SK-N-MC (cell line): Measurements from ENCODE around the gene USP35.

Experiments used
- DNase-seq: peaks from one replicate; pipeline ENCODE4 v3.0.0-alpha.2; 2011; ENCODE audit warnings: low read depth, low spot score
- H3K27ac ChIP-seq: fragments of 200-600 bp; sonication (generic); 2 replicates; pipeline ENCODE4 v1.5.1; 2016; ENCODE audit warnings: mixed run types
- H3K36me3 ChIP-seq: fragments of 200-600 bp; sonication (generic); 2 replicates; pipeline ENCODE4 v1.6.1; 2017; ENCODE audit warnings: antibody characterized with exemption, low read length, mixed read lengths; ENCODE audit not compliant: insufficient read depth
- H3K4me3 ChIP-seq: fragments of 200-600 bp; sonication (generic); 2 replicates; pipeline ENCODE4 v1.5.1; 2016
- H3K9ac ChIP-seq: fragments of 200-600 bp; sonication (generic); 2 replicates; pipeline ENCODE4 v1.8.0; 2017; ENCODE audit warnings: mixed run types, mixed read lengths; ENCODE audit not compliant: insufficient read length
- H3K9me3 ChIP-seq: fragments of 200-600 bp; sonication (generic); 2 replicates; pipeline ENCODE4 v1.6.1; 2017; ENCODE audit warnings: low read depth, mild to moderate bottlenecking, antibody characterized with exemption, low read length, moderate library complexity, mixed read lengths
- EZH2 ChIP-seq: fragments of 200-600 bp; sonication (generic); IDR thresholded peaks from one replicate; pipeline ENCODE4 v1.6.1; 2017; ENCODE audit warnings: antibody characterized with exemption
- FOXP2 ChIP-seq: optimal IDR thresholded peaks from 2 replicates; pipeline ENCODE3; 2011; ENCODE audit warnings: mild to moderate bottlenecking, moderate library complexity; ENCODE audit not compliant: insufficient read depth; ENCODE audit errors: extremely low read length, control extremely low read depth
- POLR2AphosphoS5 ChIP-seq: IDR thresholded peaks from 2 replicates; pipeline ENCODE4 v1.6.1; 2012; ENCODE audit warnings: mild to moderate bottlenecking, low read depth, low read length, borderline replicate concordance

USP35 gene

DNA sequence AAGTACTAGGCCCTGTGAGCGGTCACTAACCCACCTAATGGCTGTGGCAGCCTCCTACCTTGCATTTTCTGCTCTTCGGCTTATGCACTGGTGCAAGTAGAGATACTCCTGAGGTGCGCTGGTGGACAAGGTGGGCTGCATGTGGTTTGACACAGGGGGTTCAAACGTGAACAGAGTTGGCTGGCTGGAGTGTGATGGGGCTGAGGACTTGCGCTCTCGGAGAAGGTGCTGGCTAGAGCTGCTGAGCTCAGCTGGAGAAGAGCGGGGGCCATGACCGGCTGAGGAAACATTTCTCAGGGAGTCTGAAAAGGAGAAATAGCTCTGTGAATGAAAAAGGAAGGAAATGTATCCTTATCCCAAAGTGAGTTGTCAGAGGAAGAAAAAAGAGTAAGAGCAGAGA, 61.4 kb downstream of the USP35 start:
- H3K4me3 ChIP-seq: no peak overlapping the region
- DNase-seq: no peak
- H3K36me3 ChIP-seq: no peaks in the 10 kb centered on the region
- no peaks in the 10 kb centered on the region for H3K9me3 ChIP-seq
- no peak overlapping the region for H3K27ac ChIP-seq
- TF ChIP-seq FOXP2: no peak
- no peak for TF ChIP-seq POLR2AphosphoS5
- no peak for TF ChIP-seq EZH2
- H3K9ac ChIP-seq: no peak overlapping the region

GRCh38 chr11:78251083-78251775, 62.5 kb downstream of the USP35 start:
- Histone ChIP-seq H3K4me3 (no peak overlapping the region), H3K27ac (no peak overlapping the region), H3K9ac (no peak overlapping the region), H3K9me3 (no peaks in the 10 kb centered on the region), H3K36me3 (no peaks in the 10 kb centered on the region)
- no peak for DNase-seq
- TF ChIP-seq POLR2AphosphoS5: no peak

GRCh38 chr11:78253797-78254196, 65.1 kb downstream of the USP35 start:
- no peak for DNase-seq
- no peak overlapping the region for H3K9ac ChIP-seq
- H3K36me3 ChIP-seq: no peaks in the 10 kb centered on the region
- H3K4me3 ChIP-seq: no peak overlapping the region
- TF ChIP-seq FOXP2 (no peak), EZH2 (no peak), POLR2AphosphoS5 (no peak)
- H3K9me3 ChIP-seq: no peaks in the 10 kb centered on the region
- H3K27ac ChIP-seq: no peak overlapping the region

DNA sequence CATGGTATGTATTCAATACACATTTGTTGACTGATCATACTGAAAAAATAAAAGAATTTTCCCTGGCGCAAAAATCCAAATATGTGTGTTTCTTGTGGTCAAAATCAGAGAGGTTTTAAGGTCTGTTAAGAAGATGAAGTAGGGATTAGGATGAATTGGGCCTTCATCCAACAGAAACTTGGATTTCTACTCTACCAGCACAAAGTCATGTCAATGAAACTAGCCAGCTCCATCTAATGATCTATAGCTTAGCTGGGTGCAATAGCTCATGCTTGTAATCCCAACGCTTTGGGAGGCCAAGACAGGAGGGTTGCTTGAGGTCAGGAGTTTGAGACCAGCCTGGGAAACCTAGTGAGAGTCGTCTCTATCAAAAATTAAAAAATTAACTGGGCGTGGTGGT, 65.5 kb downstream of the USP35 start:
- TF ChIP-seq FOXP2: no peak
- no peak for TF ChIP-seq POLR2AphosphoS5
- TF ChIP-seq EZH2: no peak

DNA sequence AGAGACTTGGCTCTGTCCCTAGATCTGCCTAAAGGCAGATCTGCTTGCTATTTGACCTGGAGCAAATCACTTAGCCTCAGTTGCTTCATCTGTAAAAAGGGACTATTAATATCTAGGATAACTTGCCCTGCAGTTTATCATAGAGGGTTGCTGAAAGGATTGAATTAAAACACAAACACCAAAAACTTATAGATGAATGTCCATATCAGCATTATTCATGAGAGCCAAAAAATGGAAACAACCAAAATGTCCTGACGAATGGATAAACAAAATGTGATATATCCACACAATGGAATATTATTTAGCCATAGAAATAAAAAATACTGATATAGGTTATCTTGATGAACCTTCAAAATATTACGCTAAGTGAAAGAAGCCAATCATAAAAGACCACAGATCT, 67.2 kb downstream of the USP35 start:
- no peak overlapping the region for H3K9ac ChIP-seq
- TF ChIP-seq FOXP2 (no peak), EZH2 (no peak), POLR2AphosphoS5 (no peak)
- no peaks in the 10 kb centered on the region for H3K36me3 ChIP-seq
- H3K9me3 ChIP-seq: no peaks in the 10 kb centered on the region
- no peak overlapping the region for H3K4me3 ChIP-seq
- no peak overlapping the region for H3K27ac ChIP-seq
- DNase-seq: no peak

More for the DNA sequence above, 65.5 kb downstream of the USP35 start:
- no peaks in the 10 kb centered on the region for H3K9me3 ChIP-seq
- no peak overlapping the region for H3K9ac ChIP-seq
- no peaks in the 10 kb centered on the region for H3K36me3 ChIP-seq
- H3K27ac ChIP-seq: no peak overlapping the region
- no peak for DNase-seq
- H3K4me3 ChIP-seq: no peak overlapping the region

- no peak for DNase-seq
- H3K27ac ChIP-seq: no peak overlapping the region
Observed at GRCh38 chr11:78256962-78257361, 68.2 kb downstream of the USP35 start.

DNA sequence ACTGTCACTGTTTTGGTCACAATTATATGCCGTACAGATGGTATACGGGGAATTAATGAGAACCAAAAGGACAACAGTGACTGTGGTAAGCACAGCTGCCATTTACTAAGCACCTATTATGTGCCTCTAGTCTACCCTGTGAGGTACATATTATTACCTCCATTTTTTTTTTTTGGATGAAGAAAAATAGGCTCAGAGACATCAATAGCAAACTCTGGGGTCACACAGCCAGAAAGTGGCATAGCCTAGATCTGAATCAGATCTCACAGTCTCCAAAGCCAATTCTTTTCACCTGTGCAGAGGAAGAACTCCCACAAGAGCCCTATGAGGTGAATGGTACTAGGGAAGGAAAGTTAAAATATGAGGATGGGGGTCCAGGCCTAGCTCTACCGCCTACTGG, 68.9 kb downstream of the USP35 start:
- no peak overlapping the region for H3K4me3 ChIP-seq
- H3K9ac ChIP-seq: no peak overlapping the region
- H3K36me3 ChIP-seq: no peaks in the 10 kb centered on the region
- H3K9me3 ChIP-seq: no peaks in the 10 kb centered on the region
- no peak overlapping the region for H3K27ac ChIP-seq
- TF ChIP-seq POLR2AphosphoS5: no peak
- TF ChIP-seq FOXP2: no peak
- no peak for TF ChIP-seq EZH2
- DNase-seq: no peak

More at GRCh38 chr11:78256962-78257361, 68.2 kb downstream of the USP35 start:
- TF ChIP-seq EZH2 (no peak), POLR2AphosphoS5 (no peak), FOXP2 (no peak)
- H3K4me3 ChIP-seq: no peak overlapping the region
- no peaks in the 10 kb centered on the region for H3K36me3 ChIP-seq
- no peaks in the 10 kb centered on the region for H3K9me3 ChIP-seq
- no peak overlapping the region for H3K9ac ChIP-seq

- Histone ChIP-seq H3K36me3 (no peaks in the 10 kb centered on the region), H3K4me3 (no peak overlapping the region), H3K9me3 (no peaks in the 10 kb centered on the region), H3K27ac (no peak overlapping the region), H3K9ac (no peak overlapping the region)
- no peak for DNase-seq
- TF ChIP-seq EZH2: no peak
- no peak for TF ChIP-seq FOXP2
- TF ChIP-seq POLR2AphosphoS5: no peak
Observed at GRCh38 chr11:78259777-78260487, 71.2 kb downstream of the USP35 start.

- Histone ChIP-seq H3K9me3 (no peaks in the 10 kb centered on the region), H3K9ac (no peak overlapping the region), H3K4me3 (no peak overlapping the region), H3K27ac (no peak overlapping the region), H3K36me3 (no peaks in the 10 kb centered on the region)
- DNase-seq: no peak
- TF ChIP-seq POLR2AphosphoS5: no peak
- TF ChIP-seq FOXP2: no peak
- TF ChIP-seq EZH2: no peak
Observed at GRCh38 chr11:78261367-78261766, 72.6 kb downstream of the USP35 start.
